Measurements from ENCODE around the gene CMTM1. TPM values are rescaled to one million over a fixed set of nuclear protein-coding genes. Genes with fewer than 3 reads are reported as not detected.

The CMTM1 gene
- total and polyA plus RNA-seq, 2 donors from 2014 or later, result 4.6 TPM; not detected in 1

DNA sequence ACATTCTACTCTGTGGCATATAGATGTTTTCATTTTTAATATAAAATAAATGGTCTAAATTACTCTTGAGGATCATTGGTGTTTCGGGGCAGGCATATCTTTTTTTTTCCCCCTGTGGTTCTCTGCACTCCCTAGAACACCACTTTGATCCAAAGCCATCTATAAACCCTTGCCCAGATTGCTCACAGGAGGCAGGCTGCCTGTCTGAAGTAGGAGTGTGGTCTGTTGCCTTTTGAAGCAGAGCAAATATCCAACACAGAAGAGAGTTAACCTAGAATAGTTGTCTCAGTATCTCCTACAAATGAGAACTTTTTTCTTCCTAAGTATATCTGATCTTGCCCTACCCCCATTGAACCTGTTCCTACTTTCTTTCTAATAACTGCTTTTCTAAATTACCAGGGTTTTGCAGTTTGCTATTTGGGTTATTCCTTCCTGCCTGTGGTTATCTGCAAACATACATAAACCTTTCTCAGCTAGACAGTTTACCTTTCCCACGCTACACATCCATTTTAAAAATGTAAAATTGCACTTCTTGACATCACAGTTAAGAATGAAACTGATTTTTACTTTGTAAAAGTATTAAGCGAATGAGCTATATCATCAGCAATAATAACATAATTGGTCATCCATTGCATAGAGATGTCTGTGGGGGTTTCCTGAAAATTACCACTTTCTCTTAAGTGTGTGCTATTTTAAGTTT, 4.7 kb upstream of the CMTM1 start:
- DNase-seq, result no peak
- no peak overlapping the region for H3K9ac ChIP-seq (ENCODE audit: low read length in 3 of 3)
- no peaks in the 10 kb centered on the region for H3K4me1 ChIP-seq (ENCODE audit: control insufficient read depth in 2 of 3, insufficient read depth in 2 of 3, low read depth in 1 of 3, low read length in 3 of 3)
- H3K9me3 ChIP-seq (ENCODE audit: control insufficient read depth in 2 of 3, insufficient read depth in 1 of 3, low read length in 3 of 3), result no peaks in the 10 kb centered on the region
- FAIRE-seq, result no peak
- H3K27ac ChIP-seq (ENCODE audit: low read depth in 2 of 2, low read length in 2 of 2), result no peak overlapping the region
- no peak overlapping the region for H3K4me3 ChIP-seq (ENCODE audit: low read length in 3 of 3)
- intact Hi-C loops (cut with DNase I), result no loop called here
- TF ChIP-seq, protein P1, sequence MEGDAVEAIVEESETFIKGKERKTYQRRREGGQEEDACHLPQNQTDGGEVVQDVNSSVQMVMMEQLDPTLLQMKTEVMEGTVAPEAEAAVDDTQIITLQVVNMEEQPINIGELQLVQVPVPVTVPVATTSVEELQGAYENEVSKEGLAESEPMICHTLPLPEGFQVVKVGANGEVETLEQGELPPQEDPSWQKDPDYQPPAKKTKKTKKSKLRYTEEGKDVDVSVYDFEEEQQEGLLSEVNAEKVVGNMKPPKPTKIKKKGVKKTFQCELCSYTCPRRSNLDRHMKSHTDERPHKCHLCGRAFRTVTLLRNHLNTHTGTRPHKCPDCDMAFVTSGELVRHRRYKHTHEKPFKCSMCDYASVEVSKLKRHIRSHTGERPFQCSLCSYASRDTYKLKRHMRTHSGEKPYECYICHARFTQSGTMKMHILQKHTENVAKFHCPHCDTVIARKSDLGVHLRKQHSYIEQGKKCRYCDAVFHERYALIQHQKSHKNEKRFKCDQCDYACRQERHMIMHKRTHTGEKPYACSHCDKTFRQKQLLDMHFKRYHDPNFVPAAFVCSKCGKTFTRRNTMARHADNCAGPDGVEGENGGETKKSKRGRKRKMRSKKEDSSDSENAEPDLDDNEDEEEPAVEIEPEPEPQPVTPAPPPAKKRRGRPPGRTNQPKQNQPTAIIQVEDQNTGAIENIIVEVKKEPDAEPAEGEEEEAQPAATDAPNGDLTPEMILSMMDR (IDR thresholded peaks at IDR 0.05; ENCODE audit: borderline replicate concordance, extremely low read depth, insufficient read depth), result no peak
- H3K27me3 ChIP-seq (ENCODE audit: control insufficient read depth, insufficient read depth, low read length), result no peaks in the 10 kb centered on the region
- peaks cover 3 to 9% (median 3%) of the 10 kb centered on the region in 3 donors for H3K36me3 ChIP-seq (ENCODE audit: control insufficient read depth in 2 of 3, insufficient read depth in 3 of 3, low read length in 3 of 3)

DNA sequence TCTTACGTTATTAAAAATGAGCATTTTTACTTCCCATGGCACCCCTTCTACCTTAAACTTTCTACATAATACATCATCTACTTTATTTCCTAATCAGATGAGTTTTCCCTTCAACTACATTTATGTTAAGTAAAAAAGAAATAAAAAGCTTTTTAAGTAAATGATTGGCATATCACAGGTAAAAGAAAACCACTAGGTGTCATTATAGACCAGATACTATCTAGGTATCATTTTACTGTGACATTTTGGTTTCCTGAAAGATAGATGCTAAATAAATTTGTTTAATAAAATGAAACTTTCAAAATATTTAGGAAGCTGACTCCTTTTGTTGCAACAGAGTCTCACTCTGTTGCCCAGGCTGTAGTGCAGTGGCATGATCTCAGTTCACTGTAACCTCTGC, 3.8 kb upstream of the CMTM1 start:
- intact Hi-C loops (cut with DNase I), result no loop called here
- no peaks in the 10 kb centered on the region for H3K4me1 ChIP-seq (ENCODE audit: control insufficient read depth in 2 of 3, insufficient read depth in 2 of 3, low read depth in 1 of 3, low read length in 3 of 3)
- no peak overlapping the region for H3K9ac ChIP-seq (ENCODE audit: low read length in 3 of 3)
- DNase-seq (no peak), FAIRE-seq (no peak)
- H3K4me3 ChIP-seq (ENCODE audit: low read length in 3 of 3), result no peak overlapping the region
- H3K27ac ChIP-seq (ENCODE audit: low read depth in 2 of 2, low read length in 2 of 2), result no peak overlapping the region
- no peaks in the 10 kb centered on the region for H3K27me3 ChIP-seq (ENCODE audit: control insufficient read depth, insufficient read depth, low read length)
- TF ChIP-seq, protein P1 (IDR thresholded peaks at IDR 0.05; ENCODE audit: borderline replicate concordance, extremely low read depth, insufficient read depth), result no peak
- no peaks in the 10 kb centered on the region for H3K9me3 ChIP-seq (ENCODE audit: control insufficient read depth in 2 of 3, insufficient read depth in 1 of 3, low read length in 3 of 3)
- peaks cover 3 to 9% (median 3%) of the 10 kb centered on the region in 3 donors for H3K36me3 ChIP-seq (ENCODE audit: control insufficient read depth in 2 of 3, insufficient read depth in 3 of 3, low read length in 3 of 3)

DNA sequence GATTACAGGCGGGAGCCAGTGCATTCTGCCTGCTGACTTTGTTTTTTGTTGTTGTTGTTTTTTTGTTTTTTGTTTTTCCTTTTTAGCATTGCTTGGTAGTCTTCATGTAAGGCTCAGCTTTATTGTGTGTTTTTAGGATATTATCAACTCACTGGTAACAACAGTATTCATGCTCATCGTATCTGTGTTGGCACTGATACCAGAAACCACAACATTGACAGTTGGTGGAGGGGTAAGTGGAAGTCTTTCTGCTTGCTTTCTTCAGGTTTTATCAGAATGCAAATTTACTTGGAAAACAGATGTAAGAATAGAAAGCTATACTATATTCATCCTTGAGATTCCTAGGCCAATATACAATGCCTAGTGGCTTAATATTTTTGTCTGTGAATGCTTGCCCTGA, 3.3 kb upstream of the CMTM1 start:
- TF ChIP-seq, protein P1 (IDR thresholded peaks at IDR 0.05; ENCODE audit: borderline replicate concordance, extremely low read depth, insufficient read depth), result no peak
- Histone ChIP-seq H3K4me1 (ENCODE audit: control insufficient read depth in 2 of 3, insufficient read depth in 2 of 3, low read depth in 1 of 3, low read length in 3 of 3) (no peaks in the 10 kb centered on the region), H3K27ac (ENCODE audit: low read depth in 2 of 2, low read length in 2 of 2) (no peak overlapping the region), H3K27me3 (ENCODE audit: control insufficient read depth, insufficient read depth, low read length) (no peaks in the 10 kb centered on the region), H3K9ac (ENCODE audit: low read length in 3 of 3) (no peak overlapping the region), H3K9me3 (ENCODE audit: control insufficient read depth in 2 of 3, insufficient read depth in 1 of 3, low read length in 3 of 3) (no peaks in the 10 kb centered on the region), H3K36me3 (ENCODE audit: control insufficient read depth in 2 of 3, insufficient read depth in 3 of 3, low read length in 3 of 3) (peaks cover 3 to 9% (median 3%) of the 10 kb centered on the region in 3 donors), H3K4me3 (ENCODE audit: low read length in 3 of 3) (no peak overlapping the region)
- intact Hi-C loops (cut with DNase I), result no loop called here
- DNase-seq (no peak), FAIRE-seq (no peak)

All from kidney (tissue), 14 donors.